Right lung (tissue), 5 donors: ENCODE data around the gene STUB1. TPM values are rescaled to one million over a fixed set of nuclear protein-coding genes. Genes with fewer than 3 reads are reported as not detected.

Experiments used
- DNase-seq, 2 donors: peaks; one replicate each; pipeline ENCODE4 v3.0.0-alpha.2; 2013
- polyA plus RNA-seq, 5 donors: library from polyadenylated mRNA; unstranded; fragments of 120-200 nt; gene quantifications; one replicate each; pipeline versions ENCODE4 v1.2.1 to v1.2.3, GENCODE V29; 2013; ENCODE audit warnings: inconsistent platforms in 1 of 5, low replicate concordance in 1 of 5; ENCODE audit not compliant: insufficient read length in 5 of 5, insufficient read depth in 1 of 5

STUB1 gene
- polyA plus RNA-seq, 5 donors, result 83.8 to 142 (median 96.2) TPM

DNA sequence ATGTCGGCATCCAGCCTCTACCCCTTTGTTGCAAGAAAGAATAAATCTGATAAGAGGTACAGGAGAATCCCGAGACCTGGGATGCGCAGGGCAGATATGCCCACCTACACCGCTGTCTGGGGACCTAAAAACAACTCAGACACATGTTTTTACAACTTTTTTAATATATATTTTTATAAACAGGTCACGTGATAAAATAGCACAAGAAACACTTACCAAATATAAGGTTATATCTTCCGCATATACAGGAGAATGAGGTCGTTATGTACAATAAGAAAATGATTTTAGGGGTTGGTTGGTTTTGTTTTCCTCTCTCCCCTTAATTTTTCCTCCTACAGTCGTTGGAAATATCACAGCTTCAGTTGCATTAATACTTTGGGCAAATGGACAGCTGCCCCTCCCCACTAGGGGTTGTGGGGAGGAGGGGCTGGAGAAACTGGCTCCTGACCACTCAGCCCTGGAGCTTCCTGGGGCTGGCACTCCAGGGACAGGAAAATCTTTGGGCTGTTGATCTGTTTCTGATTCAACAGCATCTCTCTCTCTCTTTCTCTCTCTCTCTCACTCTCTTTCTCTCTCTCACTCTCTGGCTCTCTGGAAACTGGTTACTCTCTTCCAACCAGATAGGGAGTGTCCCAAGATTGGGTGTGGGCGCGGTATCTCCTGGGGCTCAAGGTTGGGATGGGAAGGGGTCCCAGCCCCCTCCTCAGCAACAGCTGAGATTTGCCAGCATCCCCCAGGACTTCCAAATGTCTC, 12.3 kb downstream of the STUB1 start:
- no peak for DNase-seq

DNA sequence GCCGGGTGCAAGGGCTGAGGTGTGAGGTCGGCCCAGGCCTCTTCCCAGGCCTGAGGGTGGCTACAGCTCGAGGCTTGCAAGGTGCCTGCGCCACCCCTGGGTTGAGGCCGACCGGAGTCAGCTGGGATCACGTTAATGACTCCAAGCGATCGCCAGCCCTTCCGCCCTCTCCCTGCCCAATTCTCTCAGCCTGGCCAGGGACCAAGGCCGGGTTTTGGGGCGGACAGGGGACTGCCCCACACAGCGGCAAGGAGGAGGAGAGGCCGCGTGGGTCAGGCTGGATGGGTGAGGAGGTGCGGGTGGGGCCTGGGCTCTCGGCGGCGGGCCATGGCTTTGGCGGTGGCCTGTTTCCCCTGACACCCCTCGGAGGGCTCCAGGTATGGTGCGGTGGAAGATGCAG, 13.2 kb downstream of the STUB1 start:
- no peak for DNase-seq

DNA sequence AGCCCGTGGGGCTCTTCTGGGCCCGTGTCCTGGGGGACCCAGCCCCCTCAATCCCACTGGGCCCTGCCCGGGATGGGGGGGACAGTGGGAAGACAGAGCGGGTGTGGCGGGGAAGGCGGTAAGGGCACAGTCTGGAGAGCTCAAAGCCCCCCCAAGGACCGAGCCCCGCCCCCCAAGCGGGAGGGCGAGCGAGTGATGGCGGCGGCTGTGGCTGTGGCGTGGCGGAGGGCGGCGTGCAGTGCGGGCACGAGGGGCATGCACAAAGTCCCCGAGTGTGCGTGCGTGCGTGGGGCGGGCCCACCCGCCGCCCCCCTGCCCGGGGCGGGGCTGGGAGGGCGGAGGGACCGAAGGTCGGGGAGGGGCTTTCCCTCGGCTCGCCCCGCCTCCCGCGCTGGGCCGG, 13.6 kb downstream of the STUB1 start:
- no peak for DNase-seq

DNA sequence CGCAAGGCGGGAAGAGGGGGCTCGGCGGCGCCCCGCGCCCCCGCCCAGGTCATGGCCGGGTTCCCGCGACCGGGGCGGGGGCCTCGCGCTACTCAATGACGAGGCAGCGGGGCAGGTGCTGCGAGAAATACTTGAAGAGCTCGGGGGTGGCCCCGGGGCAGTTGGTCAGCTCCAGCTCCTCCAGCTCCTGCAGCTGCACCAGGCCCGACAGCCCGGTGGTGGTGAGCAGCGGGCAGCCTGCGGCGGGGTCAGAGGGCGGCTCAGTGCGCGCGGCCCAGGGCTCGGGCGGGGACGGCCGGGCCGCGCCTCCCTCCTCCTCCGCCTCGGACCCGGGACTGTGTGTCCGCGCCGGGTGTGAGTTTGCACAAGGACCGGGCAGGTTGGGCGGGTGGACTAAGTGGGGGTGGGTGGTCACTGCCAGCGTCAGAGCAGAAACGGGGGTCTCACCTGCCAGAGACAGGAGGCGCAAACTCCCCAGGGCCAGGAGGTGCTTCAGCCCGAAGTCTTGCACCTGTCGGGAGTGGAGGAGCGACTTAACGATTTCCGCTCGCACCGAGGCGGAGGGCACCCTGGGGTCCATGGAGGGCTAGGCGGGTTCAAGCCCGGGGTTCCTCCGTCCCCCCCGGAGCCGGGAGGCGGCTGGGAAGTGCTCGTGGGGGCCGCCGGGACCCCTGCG, 14.1 kb downstream of the STUB1 start:
- DNase-seq, result no peak

DNA sequence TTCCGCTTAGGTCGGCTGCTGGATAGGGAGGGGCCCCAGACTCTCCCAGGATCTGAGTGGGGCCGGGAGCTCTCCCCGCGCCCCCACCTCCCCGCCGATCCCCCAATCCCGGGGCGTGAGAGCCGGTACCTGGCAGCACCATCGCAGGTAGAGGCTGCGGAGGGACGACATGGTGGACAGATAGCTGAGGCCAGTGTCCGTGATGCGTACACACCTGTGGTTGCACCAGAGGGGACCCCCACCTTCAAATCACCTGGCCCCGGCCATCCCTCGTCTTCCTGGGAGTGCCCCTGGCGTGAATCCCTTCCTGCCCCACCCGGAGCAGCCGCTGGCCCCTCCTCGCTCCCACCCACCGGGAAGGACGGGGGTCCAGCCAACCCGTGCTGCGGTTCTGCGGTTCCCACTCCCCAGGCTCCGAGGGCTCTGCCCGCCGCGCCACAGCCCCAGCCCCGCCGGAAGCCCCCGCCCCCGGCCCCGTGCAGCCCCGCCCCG, 14.7 kb downstream of the STUB1 start:
- DNase-seq, result no peak

DNA sequence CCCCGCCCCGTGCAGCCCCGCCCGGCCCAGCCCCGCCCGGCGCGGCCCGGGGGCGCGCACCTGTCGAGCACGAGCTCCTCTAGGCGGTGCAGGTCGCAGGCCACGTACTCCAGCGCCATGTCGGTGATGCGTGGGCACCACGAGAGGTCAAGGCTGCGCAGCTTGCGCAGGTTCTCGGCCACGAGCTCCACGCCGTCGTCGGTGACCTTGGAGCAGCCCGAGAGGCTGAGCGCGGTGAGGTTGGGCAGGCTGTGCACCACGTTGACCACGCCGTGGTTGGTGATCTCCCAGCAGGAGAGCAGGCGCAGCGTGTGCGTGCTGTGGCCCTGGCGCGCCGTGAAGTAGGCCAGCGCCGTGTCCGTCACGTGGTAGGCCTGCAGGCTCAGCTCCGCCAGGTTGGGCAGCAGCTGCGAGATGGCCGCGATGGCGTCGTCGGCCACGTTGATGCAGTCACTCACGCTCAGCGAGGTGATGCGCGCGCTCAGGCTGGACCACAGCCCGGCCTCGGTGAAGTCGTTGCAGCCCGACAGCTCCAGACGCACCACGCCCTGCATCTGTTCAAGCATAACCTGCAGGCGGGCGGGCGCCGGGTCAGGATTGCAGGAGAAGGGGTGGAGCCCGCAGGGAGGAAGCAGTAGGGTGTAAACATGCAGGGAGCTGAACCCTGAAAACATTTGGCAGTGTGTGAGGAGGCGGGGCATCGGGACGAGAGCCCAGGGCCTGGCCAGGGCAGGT, 15.3 kb downstream of the STUB1 start:
- no peak for DNase-seq

DNA sequence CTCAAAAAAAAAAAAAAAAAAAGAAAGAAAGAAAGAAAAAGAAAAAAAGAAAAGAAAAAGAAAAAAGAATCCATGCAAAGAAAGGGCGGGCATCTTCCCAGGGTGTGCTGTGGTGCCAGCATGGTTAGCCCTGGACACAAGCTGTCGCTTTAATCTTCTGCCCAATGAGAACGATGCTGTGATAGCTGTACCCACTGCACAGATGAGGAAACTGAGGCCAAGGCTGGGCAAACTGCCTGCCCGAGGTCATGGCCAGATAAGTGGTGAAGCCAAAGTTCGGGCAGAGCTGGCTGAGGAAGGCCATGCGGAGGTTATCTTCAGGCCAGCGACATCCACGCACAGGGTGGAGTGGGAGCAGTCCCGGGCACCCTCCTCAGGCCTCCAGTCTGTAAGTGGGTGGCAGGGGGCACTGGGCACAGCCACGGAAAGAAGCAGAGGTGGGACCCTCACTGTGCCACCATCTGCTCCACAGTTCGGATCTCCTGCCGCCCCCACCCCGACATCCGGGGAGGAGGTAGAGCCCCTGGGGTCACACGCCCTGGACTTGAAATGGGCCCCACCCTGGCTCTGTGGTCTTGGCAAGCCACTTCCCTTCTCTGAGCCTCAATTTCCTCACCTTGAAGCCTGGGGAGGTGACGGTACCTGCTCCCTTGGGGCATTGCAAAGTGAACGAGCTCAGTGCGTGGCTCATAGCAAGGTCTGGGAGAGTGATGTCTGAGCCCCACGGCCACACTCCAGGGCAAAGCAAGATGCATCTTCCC, 18.9 kb downstream of the STUB1 start:
- no peak for DNase-seq

DNA sequence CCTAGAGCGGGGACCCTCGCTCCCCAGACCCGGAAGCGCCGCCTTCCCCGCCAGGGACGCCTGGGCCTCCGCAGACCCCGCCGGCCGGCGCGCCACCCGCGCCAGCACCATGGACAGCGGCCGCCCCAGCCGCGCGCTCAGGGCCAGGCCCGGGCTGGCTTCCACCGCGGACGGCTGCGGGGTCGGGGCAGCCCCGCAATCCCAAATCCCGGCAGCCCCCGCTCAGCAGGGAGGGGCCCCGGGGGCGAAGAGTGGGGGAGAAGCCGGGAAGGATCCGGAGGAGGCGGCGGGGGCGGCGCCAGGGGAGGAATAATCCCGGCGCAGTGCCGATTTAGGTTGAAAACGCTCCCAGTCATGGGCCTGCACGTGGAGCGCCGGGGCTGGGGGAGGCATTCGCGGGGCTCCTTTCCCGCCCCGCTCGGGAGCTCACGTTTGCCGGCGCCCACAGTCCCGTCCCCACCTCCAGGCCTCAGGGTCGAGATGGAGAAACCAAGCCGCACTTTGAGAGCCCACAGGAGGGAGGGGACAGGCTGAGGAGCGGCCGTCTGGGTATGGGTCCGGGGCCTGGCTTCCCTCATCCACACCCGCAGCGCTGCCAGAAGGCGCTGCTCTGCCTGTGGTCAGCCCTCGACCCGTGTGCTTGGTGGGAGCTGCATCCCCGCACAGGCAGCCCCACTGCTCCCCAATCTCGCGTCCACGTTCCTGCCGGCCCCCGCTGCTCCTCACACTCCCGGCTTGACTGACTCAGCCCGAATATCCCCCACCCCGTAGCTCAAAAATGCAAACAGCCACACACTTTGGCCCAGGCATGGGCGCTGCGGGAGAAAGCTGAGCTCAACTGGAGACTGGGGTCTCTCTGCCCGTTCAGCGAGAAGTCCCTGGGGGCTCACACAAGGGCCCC, 20.7 kb downstream of the STUB1 start:
- no peak for DNase-seq

DNA sequence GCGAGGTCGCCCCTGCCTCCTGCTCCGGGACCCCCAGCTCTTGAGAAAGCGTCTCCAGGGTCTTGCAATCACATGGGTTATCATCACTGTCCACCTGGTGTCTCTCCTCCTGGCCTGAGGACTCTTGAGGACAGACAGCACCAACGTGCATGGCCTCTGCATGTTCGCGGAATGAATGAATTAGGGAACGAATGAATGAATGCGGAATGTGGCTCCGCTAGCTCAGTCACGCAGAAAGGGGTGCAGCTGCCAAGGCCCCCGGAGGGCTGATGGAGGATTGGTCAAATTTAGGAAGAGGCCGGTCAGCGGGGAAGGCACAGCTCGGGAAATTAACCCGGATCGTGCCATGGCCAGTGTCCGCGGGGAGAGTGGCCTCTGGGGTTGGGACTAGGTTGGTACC, 22.1 kb downstream of the STUB1 start:
- no peak for DNase-seq

DNA sequence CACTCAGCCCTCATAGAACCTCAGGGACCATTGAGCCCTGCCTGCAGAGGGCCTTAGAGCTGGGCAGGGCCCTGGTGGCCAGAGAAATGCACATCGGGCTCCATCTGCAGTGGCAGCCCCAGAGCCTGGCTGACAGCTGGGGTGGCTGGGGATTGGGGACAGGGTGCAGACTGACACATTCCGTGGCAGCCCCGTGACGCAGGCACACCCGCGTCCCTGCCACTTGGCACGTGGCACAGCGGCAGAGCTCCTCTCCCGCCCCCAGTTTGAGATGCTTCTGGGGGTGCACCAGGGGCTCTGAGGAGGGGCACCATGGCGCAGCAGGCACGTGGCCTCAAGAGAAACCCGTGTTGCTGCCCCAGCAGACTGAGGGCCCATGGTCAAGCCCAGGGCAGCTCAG, 23.2 kb downstream of the STUB1 start:
- DNase-seq, result no peak

DNA sequence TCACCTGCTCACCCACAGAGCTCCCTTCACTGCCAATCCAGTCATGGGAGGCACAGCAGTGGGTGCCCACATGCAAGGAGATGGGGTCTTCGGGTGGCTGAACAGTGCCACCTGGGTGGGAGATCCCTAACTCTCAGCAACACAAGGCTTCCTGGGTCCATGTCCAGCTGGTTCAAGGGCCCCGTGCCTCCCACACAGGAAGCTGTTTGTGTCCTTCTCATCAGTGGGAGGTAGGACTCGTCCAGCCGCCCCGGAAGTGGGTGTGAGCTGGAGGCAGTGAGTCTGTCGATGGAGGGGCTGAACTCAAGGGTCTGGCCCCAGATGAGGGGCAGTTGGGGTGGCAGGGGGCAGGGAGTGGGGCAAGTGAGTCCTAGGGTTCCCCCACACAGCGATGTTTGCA, 23.8 kb downstream of the STUB1 start:
- no peak for DNase-seq

DNA sequence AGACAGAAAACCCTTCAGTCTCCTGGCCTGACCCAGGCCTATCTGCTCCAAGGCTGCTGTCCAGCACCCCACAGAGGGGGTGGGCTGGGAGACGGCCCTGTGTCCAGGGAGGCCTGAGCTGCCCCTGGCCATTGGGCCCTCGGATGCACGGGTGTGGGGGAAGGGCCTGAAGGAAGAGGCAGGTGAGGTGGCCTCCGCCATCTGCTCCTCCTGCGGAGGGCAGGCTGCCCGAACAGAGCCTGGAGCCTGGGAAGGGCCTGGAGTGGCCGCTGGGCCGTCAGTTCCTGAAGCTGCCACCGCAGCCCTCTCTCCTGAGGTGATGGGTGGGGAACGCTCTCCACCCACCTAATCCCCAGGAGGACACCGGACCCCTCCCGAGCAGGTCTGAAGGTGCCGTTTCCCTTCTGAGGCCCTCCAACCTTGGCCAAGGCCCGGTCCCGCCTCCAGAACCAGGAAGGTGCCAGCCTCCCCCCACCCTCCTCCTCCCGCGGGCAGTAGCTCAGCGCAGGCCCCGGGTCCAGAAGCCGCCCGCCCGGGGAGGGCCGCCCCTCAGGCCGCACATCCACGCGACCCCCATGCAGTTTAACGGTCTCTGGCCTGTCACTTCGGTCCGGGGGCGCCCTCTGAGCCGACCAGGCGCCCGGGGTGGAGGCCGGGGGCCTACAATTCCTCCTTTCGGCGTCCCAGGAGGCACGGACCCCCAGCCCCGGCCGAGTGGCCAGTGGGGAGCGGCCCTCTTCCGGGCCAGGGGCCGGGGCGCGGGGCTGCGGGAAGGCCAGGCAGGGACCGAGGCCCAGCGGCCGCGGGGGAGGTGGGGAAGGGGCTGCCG, 24.6 kb downstream of the STUB1 start:
- DNase-seq, result no peak

DNA sequence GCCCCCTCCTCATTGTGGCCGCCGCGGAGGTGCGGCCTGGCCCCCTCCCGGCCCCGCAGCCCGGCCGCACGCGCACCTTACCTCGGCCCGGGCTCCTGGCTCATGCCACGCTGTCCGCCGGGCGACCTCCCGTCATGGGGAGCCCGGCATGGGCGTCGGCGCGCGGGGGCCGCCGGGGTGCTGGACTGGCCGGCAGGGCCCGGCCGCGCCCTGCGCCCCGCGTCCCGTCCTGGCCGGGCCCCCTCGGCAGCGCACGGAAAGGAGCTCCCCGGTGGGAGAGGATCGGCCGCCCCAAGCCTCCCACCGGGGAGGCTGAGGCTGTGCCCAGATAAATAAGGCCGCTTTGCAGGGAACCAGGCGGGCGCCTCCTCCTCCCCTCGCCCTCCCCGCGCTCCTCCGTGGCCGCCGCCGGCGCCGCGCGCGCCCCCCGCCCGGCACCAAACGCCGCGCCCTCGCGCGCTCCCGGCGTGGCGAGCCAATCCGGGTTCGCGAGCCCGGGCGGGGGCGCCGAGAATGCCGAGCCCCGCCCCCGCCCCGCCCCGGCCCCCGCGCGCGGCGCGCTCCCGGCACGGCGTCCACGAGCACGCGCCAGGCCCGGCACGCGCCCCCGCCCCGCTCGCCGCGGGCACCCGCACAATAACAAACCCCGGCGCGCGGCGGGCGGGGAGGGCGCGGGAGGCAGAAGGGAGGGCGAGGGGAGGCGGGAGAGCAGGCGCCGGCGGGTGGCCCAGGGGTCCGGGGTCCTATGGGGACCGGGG, 25.4 kb downstream of the STUB1 start, which contains the start of gene FBXL16:
TSS of gene FBXL16 (minus strand) at position 371 of the 758 bp plus-strand sequence. CDS start 8,396 bp downstream, outside the sequence.
- no peak for DNase-seq

DNA sequence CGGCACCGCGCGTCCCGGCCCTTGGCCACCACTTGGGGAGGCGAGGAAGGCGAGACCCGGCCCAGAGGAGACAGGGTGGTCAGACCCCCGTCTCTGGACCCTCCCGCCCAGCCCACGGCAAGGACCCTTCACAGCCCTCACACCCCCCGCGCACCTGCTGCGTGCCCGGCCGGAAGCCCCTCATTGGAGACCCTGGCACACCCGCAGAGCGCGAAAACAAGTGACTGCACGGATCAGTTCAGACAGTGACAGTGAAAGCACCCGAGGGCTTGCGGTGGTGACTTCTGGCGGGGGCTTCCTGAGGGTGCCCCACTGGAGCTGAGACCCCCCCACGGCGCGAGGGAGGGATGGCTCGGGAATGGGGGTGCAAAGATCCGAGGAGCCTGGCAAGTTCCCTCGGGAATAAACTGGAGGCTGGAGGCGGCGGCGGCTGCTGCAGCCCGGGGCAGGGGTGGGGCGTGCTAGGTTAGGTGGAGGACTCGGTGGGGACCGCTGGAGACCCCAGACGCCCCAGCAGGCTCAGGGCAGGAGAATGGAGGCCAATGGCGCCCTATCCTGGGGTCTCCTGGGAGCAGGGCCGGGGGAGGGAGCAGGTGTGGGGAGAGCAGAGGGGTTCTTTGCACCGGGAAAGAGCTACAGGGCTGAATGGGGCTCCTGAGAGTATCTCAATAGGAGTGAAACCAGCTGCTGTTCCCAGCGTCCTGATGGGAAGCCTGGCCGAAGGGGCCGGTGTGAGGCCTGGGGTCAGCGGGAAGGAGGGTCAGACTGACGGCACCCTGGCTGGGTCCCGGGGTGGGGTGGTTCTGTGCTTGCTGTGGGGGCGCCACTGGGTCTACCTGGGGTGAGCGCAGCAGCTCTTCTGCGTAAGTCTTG, 26.2 kb downstream of the STUB1 start:
- no peak for DNase-seq

DNA sequence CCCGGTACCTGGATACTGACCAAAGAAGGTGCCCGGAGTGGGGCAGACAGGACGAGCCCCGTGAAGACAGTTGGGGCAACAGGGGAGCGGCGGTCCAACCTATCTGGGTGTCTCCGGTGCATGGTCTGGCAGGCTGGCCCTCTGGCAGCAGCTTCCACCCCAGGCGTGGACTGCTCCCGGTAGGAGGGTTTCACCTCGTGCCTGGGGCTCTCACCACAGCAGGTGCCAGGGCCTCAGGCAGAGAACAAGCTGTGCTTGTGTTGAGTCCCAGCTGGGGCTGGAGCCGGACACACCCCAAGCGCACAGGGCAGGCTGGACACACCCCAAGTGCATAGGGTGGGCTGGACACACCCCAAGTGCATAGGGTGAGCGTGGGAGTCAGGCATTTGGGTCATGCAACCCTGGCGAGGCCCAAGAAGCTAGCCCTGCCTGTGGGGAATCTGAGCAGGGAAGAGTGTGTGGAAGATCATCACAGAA, 26.9 kb downstream of the STUB1 start:
- no peak for DNase-seq

DNA sequence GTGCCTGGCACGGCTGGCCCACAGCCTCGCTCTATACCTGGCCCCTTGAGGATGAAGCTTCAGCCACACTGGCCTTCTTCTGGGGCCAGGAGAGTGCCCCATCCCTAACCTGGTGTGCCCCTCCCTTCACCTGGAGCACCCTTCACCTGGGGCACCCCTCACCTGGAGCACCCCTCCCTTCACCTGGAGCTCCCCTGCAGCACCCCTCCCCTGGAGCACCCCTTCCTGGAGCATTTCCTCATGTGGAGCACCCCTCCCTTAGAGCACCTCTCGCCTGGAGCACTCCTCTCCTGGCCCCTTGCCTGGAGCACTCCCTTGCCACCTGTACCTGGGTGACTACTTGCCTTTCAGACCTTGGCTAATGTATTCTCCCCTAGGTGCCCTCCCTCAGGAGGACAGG, 27.8 kb downstream of the STUB1 start:
- no peak for DNase-seq

DNA sequence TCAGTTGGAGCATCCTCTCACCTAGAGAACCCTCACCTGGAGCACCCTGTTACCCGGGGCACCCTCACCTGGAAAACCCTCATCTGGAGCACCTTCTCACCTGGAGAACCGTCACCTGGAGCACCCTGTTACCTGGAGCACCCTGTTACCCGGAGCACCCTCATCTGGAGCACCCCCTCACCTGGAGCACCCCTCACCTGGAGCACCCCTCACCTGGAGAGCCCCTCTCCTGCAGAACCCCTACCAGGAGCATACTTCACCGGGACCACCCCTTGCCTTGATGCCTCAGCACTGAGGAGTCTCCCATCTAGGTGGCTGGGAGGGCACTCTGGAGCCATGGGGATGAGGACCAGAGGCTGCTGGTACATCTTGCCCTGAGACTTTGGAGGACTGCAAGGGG, 28.7 kb downstream of the STUB1 start:
- no peak for DNase-seq
